Liver (tissue), 3 donors: ENCODE measurements around the gene APEX1.

ENCODE experiments used
- GABPA ChIP-seq, 2 donors: IDR thresholded peaks in 1 of 2; conservative IDR thresholded peaks in 1 of 2; 2 replicates each; pipeline ENCODE4 v1.6.1; 2016; ENCODE audit warnings: antibody characterized with exemption in 2 of 2, mild to moderate bottlenecking in 1 of 2, moderate library complexity in 1 of 2
- JUND ChIP-seq, 2 donors: IDR thresholded peaks; 2 replicates each; pipeline ENCODE4 v1.6.1; 2016; ENCODE audit warnings: antibody characterized with exemption in 2 of 2
- TAF1 ChIP-seq: conservative IDR thresholded peaks from 2 replicates; pipeline ENCODE4 v1.6.1; 2016; ENCODE audit warnings: antibody characterized with exemption, mild to moderate bottlenecking
- YY1 ChIP-seq: IDR thresholded peaks from 2 replicates; pipeline ENCODE4 v1.6.1; 2016; ENCODE audit warnings: antibody characterized with exemption, mild to moderate bottlenecking
- TF ChIP-seq, protein P1 (sequence below): fragments of 150-350 bp; IDR thresholded peaks from 2 replicates; pipeline ENCODE4 v1.5.1; 2017; ENCODE audit warnings: improper control_type of control experiment, low read depth, low read length; ENCODE audit not compliant: missing input control
- TF ChIP-seq, protein P2 (sequence below): IDR thresholded peaks from 2 replicates; pipeline ENCODE4 v1.6.1; 2016; ENCODE audit warnings: antibody characterized with exemption, mild to moderate bottlenecking
- TF ChIP-seq, protein P3 (sequence below): IDR thresholded peaks from 2 replicates; pipeline ENCODE4 v1.6.1; 2016; ENCODE audit warnings: antibody characterized with exemption
- donor health status: healthy.
- donor health status: healthy.

DNA sequence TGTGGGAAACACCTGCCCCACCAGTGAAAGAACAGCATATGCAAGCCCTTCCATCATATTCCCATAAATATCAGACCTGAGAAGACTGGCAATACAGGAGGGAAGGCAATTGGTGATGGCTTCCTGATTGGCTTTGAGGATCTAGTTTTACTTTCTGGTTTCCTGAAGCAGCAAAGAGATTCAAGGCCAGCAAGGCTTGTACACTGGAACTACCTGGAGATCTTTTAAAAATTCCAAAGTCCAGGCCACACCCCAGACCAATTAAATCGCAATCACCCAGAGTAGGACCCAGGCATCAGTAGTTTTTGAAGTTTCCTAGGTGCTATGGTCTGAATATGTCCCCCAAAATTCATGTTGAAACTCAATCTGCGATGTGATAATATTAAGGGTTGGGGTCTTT, 38.8 kb upstream of the APEX1 start:
- TF ChIP-seq, protein P1, sequence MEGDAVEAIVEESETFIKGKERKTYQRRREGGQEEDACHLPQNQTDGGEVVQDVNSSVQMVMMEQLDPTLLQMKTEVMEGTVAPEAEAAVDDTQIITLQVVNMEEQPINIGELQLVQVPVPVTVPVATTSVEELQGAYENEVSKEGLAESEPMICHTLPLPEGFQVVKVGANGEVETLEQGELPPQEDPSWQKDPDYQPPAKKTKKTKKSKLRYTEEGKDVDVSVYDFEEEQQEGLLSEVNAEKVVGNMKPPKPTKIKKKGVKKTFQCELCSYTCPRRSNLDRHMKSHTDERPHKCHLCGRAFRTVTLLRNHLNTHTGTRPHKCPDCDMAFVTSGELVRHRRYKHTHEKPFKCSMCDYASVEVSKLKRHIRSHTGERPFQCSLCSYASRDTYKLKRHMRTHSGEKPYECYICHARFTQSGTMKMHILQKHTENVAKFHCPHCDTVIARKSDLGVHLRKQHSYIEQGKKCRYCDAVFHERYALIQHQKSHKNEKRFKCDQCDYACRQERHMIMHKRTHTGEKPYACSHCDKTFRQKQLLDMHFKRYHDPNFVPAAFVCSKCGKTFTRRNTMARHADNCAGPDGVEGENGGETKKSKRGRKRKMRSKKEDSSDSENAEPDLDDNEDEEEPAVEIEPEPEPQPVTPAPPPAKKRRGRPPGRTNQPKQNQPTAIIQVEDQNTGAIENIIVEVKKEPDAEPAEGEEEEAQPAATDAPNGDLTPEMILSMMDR = no peak
- no peak for TF ChIP-seq GABPA (IDR thresholded peaks at IDR 0.05 in 1 of 2, conservative IDR thresholded peaks at IDR 0.05 in 1 of 2)
- TF ChIP-seq, protein P2, sequence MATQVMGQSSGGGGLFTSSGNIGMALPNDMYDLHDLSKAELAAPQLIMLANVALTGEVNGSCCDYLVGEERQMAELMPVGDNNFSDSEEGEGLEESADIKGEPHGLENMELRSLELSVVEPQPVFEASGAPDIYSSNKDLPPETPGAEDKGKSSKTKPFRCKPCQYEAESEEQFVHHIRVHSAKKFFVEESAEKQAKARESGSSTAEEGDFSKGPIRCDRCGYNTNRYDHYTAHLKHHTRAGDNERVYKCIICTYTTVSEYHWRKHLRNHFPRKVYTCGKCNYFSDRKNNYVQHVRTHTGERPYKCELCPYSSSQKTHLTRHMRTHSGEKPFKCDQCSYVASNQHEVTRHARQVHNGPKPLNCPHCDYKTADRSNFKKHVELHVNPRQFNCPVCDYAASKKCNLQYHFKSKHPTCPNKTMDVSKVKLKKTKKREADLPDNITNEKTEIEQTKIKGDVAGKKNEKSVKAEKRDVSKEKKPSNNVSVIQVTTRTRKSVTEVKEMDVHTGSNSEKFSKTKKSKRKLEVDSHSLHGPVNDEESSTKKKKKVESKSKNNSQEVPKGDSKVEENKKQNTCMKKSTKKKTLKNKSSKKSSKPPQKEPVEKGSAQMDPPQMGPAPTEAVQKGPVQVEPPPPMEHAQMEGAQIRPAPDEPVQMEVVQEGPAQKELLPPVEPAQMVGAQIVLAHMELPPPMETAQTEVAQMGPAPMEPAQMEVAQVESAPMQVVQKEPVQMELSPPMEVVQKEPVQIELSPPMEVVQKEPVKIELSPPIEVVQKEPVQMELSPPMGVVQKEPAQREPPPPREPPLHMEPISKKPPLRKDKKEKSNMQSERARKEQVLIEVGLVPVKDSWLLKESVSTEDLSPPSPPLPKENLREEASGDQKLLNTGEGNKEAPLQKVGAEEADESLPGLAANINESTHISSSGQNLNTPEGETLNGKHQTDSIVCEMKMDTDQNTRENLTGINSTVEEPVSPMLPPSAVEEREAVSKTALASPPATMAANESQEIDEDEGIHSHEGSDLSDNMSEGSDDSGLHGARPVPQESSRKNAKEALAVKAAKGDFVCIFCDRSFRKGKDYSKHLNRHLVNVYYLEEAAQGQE = no peak
- TF ChIP-seq, protein P3, sequence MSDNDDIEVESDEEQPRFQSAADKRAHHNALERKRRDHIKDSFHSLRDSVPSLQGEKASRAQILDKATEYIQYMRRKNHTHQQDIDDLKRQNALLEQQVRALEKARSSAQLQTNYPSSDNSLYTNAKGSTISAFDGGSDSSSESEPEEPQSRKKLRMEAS = no peak
- no peak for TF ChIP-seq TAF1
- no peak for TF ChIP-seq JUND (IDR thresholded peaks at IDR 0.05)
- no peak for TF ChIP-seq YY1
